Measurements from ENCODE around the gene MYRIP. TPM values are rescaled to one million over a fixed set of nuclear protein-coding genes. Genes with fewer than 3 reads are reported as not detected.

The MYRIP gene
- polyA plus RNA-seq, 1 of the 3 experiments (the other 2 are of a cell fraction), result 1.2 TPM

- TF ChIP-seq RXRA (IDR thresholded peaks at IDR 0.05; ENCODE audit: borderline replicate concordance, low read depth) (no peak), SIN3A (IDR thresholded peaks at IDR 0.05; ENCODE audit: borderline replicate concordance, low read depth, low read length) (no peak), MXI1 (IDR thresholded peaks at IDR 0.05; ENCODE audit: low read depth, low read length) (no peak), SMC3 (IDR thresholded peaks at IDR 0.05; ENCODE audit: low read depth, low read length) (no peak), GATA2 (CRISPR knock-in tag; IDR thresholded peaks at IDR 0.05) (no peak), TAF1 (IDR thresholded peaks at IDR 0.05; ENCODE audit: borderline replicate concordance, low read depth, low read length) (no peak), RFX5 (IDR thresholded peaks at IDR 0.05; ENCODE audit: low read length) (no peak)
Measured at GRCh38 chr3:40124918-40125317, 315.5 kb downstream of the MYRIP start (continued).

DNA sequence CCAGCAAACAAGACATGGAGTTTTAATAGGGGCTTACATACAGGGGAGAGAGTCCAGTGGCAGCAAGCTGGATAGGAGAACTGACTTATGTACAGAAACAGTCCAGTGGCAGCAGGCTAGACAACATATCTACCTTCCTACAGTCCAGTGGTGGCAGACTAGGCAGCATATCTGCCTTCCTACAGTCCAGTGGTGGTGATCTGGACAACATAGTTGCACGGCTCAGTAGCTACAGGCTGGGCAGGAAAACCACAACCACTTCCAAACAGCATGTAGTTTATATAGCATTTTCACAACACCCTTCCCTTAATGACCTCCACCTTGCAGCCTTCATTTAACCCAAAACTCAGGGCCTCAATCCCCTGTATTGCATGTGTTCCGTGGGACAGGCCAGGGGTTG, 318.8 kb downstream of the MYRIP start:
- ChIA-PET CTCF (interaction anchor here (1.6 kb wide), 1 partner anchor 16 kb away, joined by 5 read pairs; no protein-coding TSS in a partner anchor), POLR2A (no interaction called here)
- TF ChIP-seq RXRA (IDR thresholded peaks at IDR 0.05; ENCODE audit: borderline replicate concordance, low read depth) (no peak), NRF1 (IDR thresholded peaks at IDR 0.05; ENCODE audit: low read depth, low read length) (no peak), JUND (IDR thresholded peaks at IDR 0.05) (no peak), RCOR1 (IDR thresholded peaks at IDR 0.05; ENCODE audit: low read length) (no peak), SMC3 (IDR thresholded peaks at IDR 0.05; ENCODE audit: low read depth, low read length) (no peak), CTCF (IDR thresholded peaks at IDR 0.05) (no peak), TEAD4 (IDR thresholded peaks at IDR 0.05; ENCODE audit: borderline replicate concordance, insufficient read depth) (no peak), ELF1 (IDR thresholded peaks at IDR 0.05) (no peak), TAF1 (IDR thresholded peaks at IDR 0.05; ENCODE audit: borderline replicate concordance, low read depth, low read length) (no peak), MEF2A (IDR thresholded peaks at IDR 0.05; ENCODE audit: borderline replicate concordance, low read depth) (no peak), EZH2phosphoT487 (IDR thresholded peaks at IDR 0.05; ENCODE audit: borderline replicate concordance, low read depth) (no peak), REST (IDR thresholded peaks at IDR 0.05; ENCODE audit: low read depth, low read length) (no peak), GABPA (IDR thresholded peaks at IDR 0.05; ENCODE audit: low read depth) (no peak), RFX5 (IDR thresholded peaks at IDR 0.05; ENCODE audit: low read length) (no peak), POLR2AphosphoS5 (IDR thresholded peaks at IDR 0.05; ENCODE audit: low read depth, low read length) (no peak), YY1 (IDR thresholded peaks at IDR 0.05; ENCODE audit: low read depth) (no peak), FOSL2 (IDR thresholded peaks at IDR 0.05; ENCODE audit: borderline replicate concordance, low read depth) (no peak), NFIC (IDR thresholded peaks at IDR 0.05; ENCODE audit: borderline replicate concordance) (no peak), MXI1 (IDR thresholded peaks at IDR 0.05; ENCODE audit: low read depth, low read length) (no peak)
- TF ChIP-seq, protein P1, sequence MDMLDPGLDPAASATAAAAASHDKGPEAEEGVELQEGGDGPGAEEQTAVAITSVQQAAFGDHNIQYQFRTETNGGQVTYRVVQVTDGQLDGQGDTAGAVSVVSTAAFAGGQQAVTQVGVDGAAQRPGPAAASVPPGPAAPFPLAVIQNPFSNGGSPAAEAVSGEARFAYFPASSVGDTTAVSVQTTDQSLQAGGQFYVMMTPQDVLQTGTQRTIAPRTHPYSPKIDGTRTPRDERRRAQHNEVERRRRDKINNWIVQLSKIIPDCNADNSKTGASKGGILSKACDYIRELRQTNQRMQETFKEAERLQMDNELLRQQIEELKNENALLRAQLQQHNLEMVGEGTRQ (IDR thresholded peaks at IDR 0.05; ENCODE audit: borderline replicate concordance, low read depth, low read length), result no peak
- Histone ChIP-seq H3K9me3 (no peaks in the 10 kb centered on the region; the same call in 1 of the 2 replicates), H3K79me2 (ENCODE audit: insufficient read depth) (no peaks in the 10 kb centered on the region), H4K20me1 (ENCODE audit: insufficient read depth) (no peaks in the 10 kb centered on the region), H3K4me2 (no peak overlapping the region), H3K27me3 (ENCODE audit: insufficient read depth) (no peaks in the 10 kb centered on the region), H3K27ac (ENCODE audit: low read depth in 2 of 2, low read length in 1 of 2) (no peak overlapping the region), H3F3A (replicated peaks; ENCODE audit: insufficient read depth) (no peaks in the 10 kb centered on the region), H3K4me1 (ENCODE audit: control insufficient read depth in 1 of 2, insufficient read depth in 2 of 2, low read depth in 1 of 2, low read length in 1 of 2) (peaks cover 0 to 3% of the 10 kb centered on the region in 2 experiments; a peak in 1 of 4 replicates), H3K36me3 (replicated peaks in 1 of 2; ENCODE audit: control insufficient read depth in 1 of 2, insufficient read depth in 2 of 2, low read length in 1 of 2) (no peaks in the 10 kb centered on the region), H2AFZ (ENCODE audit: low read depth) (no peak overlapping the region), H3K9me2 (no peaks in the 10 kb centered on the region), H3K4me3 (ENCODE audit: low read depth in 2 of 2, low read length in 1 of 2) (no peak overlapping the region), H3K9ac (no peak overlapping the region)
- 89% methylated on average over 2 of the region's 2 CpGs for WGBS (ENCODE audit: low lambda C conversion rate)
- DNase-seq, result no peak

Data from SK-N-SH (cell line).